HG02798 (cell line): Measurements from ENCODE around the gene PLA2G5.
"Not testable (repeated sequence)": the region's sequence is repeated elsewhere in the genome, so short reads cannot be mapped to it uniquely, and the experiment has no call there.

Source experiments
- ATAC-seq: cut with Tn5 transposase; IDR thresholded peaks from one replicate; pipeline ENCODE4 v1.9.1; 2021; ENCODE audit warnings: mild to moderate bottlenecking; ENCODE audit not compliant: unreplicated experiment, poor library complexity

Gene PLA2G5, protein sequence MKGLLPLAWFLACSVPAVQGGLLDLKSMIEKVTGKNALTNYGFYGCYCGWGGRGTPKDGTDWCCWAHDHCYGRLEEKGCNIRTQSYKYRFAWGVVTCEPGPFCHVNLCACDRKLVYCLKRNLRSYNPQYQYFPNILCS

DNA sequence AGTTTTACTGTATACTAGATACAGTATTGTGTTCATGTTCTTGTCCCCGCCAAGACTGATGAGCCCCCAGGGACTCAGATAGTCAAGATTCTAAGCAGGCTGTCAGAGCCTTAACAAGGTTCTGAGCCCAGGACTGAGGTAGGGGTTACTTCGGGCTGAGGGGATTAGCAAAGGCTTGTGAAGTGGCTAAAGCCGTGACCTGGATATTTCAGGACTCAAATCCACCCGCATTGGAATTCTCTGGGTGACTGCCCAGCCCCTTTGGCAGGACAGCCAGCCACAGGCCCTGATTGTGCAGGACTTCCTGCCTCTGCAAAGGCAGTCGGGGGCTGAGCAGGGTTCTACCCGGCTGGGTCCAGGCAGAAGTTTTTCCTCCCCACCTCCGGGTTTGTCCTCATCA is at the start of gene PLA2G5:
TSS of gene PLA2G5 (plus strand) at position 321 of the 400 bp plus-strand sequence. CDS start 14,637 bp downstream, outside the sequence.
- ATAC-seq = no peak

DNA sequence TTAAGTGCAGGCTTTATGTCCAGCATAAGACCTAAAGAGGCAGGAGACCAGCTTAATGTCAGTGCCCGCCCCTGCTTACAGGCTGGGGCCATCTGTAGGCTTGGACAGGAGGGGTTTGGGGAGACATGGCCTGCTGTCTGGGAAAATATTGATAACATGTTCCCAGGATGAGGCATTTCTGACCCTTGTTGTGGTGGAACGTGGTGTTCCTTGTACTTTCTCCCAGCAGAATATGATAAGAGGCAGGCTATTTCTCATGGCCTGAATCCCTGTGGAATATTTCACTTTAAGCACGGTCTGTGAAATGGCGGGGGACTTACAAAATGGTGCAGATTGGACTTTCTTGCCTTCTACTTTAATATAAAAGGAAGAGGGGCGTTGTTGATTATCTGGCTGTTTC is 41.9 kb upstream of the PLA2G5 start:
- no peak for ATAC-seq

DNA sequence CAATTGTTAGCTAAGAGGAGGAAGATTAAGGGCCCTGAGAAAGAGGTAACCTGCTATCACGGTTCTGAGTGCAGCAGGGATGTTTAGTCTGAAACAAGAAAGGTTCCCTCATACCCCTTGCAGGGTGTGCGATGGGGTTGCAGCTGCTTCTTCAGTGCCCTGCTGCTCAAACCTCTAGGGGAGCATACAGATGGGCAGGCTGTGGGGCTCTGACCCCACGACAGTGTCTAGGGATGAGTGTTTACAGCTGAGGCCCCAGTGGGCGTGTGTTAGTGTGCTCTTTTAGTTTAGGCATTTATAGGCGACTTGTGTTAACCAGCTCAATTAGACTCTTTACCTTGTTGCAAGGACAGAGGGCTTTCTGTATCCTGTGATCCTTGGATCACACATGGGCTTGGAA is 41.3 kb upstream of the PLA2G5 start:
- no peak for ATAC-seq

DNA sequence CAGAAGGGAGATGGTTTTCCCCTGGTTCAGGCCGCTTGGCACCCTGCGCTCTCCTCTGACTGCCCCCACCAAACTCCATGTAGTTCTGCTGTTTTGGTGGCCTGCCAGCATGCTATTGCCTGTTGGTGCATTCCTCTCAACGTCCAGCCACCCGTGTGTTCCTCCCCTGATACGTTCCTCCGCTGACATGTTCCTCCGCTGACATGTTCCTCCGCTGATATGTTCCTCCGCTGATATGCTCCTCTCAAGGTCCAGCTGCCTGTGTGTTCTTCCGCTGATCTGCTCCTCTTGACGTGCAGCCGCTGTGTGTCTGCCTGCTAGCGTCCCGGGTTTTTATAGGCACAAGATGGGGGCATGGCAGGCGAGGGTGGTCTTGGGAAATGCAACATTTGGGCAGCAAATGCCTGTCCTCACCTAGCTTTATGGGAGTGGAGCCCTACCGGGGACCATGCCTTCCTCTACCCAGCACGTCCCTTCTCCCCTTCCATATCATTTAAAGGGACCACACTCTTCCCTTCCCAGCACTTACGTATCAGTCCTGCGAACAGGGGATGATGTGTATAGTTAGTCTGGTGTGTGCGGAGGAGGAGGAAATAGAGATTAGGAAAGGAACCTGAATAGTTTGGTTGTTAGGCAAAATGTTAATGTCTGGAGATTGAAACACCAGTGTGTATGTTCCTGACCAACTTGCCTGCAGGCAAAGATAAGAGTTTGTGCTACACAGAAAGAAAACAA is 40.6 kb upstream of the PLA2G5 start:
- ATAC-seq = no peak

DNA sequence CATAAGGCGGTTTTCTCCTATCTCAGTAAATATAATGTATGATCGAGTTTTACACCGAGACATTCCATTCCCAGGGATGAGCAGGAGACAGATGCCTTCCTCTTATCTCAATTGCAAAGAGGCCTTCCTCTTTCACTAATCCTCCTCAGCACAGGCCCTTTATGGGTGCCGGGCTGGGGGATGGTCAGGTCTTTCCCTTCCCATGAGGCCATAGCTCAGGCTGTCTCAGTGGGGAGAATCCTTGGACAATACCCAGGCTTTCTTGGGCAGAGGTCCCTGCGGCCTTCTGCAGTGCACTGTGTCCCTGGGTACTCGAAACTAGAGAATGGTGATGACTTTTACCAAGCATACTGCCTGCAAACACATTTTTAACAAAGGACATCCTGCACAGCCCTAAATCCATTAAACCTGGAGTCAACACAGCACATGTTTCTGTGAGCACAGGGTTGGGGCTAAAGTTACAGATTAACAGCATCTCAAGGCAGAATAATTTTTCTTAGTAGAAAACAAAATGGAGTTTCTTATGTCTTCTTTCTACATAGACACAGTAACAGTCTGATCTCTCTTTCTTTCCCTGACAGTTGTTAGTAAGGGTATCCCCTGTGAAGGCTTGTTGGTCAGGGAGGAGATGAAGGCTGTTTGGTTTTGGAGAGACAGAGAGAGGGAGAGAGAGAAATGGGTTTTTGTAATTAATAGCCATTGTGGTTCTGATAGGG is 39.4 kb upstream of the PLA2G5 start:
- not testable (repeated sequence) for ATAC-seq

DNA sequence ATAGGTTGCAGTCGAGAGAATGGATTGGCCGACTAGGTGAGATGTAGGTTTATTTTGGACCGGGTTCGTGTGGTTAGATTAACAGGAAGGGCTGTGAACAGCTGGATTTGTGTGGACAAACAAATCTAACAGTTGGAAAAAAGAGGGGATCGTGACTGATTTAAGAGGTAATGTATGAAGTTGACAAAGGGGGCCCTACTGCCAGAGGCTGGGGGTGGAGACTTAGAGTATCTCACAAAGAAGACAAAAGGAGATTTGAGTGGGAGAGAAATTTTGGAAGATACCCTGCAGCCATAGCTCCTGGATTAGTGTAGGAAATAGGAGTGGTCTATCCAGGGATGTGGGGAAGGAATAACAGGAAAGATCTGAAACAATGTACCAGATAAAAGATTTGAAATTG is 38.8 kb upstream of the PLA2G5 start:
- ATAC-seq = no peak

DNA sequence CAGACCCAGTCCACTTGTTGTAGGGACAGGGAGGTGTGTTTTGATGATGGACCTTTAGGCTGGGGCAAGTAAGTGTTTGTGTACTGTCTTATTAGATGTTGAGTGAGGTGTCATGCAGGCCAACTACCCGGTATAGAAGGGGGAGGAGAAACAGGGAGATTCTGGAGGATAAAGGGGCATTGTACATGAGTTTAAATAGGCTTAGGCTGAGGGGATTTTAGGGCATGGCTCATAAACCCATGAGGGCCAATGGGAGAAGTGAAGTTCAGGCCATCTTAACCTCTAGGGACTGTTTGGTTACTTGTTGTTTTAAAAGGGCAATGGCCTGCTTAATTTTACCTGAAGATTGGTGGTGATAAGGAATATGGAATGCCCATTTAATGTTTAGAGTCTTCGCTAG is 38.2 kb upstream of the PLA2G5 start:
- no peak for ATAC-seq

DNA sequence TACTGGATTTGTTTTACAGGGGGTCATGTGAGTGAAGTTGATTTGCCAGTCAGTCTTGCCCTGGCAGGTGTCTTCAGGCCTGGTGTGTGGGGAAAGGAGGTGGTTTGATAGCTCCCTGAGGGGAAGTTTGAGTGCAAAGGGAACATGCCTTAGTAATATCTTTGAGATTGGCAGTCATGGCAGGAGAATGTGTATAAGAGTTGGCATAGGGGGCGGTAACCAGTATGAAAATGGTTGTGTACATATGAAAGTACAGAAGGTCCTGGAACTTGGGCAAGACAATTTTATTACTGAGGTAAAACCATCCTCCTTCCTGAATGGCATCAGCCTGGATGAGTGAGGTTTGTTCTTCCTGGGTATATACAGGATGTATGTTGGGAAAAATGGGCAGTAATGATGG is 37.6 kb upstream of the PLA2G5 start:
- no peak for ATAC-seq

DNA sequence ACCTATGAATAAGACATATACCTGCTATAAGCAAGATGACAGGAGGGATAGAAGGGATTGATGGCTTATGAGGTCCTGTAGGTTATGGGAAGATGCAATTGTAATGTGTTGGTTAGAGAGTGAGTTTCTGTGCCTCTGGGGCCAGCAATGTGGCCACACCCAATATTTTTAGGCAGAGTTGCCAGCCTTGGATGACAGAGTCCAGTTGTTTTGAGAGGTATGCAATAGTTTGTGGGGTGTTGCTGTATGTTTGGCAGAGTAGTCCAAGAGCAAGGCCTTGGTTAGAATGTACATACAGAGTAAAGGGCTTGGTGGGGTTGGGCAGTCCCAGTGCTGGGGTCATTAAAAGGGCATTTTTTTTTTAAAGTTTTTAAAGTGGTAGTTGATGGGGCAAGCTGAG is 36.6 kb upstream of the PLA2G5 start:
- no peak for ATAC-seq

DNA sequence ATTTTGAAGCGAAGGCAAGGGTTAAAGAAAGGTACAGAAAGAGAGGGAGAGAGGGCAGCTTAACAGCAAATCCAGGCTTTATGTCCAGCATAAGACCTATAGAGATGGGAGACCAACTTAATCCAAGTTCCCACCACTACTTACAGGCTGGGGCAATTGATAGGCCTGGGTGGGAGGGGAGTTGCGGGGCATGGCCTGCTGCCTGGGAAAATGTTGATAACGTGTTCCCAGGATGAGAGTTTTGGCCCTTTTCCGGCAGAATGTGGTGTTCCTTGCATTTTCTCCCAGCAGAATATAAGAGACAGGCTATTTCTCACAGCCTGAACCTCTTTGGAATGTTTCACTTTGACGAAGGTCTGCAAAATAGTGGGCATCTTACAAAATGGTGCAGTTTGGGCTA is 34.9 kb upstream of the PLA2G5 start:
- no peak for ATAC-seq

DNA sequence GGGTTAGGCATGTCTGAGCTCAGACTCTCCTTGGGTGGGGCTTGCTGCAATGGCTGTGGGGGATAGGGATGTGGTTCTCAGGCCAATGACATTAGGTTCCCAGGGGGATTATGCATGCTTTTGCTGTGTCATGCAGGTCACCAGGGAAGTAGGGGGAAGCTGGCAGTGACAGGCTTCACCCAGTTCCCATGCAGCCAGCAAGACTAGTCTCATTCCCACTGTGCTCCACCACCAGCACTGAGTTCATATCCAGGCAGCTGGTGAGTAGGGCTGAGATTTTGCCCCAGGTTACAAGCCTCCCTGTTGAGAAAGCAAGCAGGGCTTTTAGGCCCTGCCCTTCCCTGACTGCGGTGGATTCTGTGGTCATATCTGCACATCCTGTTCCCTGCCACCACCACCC is 32.1 kb upstream of the PLA2G5 start:
- no peak for ATAC-seq

DNA sequence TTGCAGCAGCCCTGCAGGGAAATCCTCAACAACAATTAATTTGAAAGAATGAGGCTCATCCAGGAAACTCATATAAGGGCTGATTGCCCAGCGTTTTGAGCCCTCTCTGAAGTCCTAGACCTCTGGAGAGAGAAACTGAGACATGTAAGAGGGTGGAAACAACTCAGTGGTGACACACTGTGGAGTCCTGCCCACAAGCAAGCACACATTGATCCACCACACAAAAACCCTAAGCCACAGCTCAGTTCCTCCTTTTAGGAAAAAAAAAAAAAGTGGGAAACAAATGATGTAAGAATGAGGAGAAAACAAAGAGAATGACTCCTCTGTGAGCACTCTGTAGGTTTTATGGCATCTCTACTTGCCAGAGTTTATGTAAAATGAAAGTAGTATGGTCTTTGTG is 22.9 kb upstream of the PLA2G5 start:
- no peak for ATAC-seq

DNA sequence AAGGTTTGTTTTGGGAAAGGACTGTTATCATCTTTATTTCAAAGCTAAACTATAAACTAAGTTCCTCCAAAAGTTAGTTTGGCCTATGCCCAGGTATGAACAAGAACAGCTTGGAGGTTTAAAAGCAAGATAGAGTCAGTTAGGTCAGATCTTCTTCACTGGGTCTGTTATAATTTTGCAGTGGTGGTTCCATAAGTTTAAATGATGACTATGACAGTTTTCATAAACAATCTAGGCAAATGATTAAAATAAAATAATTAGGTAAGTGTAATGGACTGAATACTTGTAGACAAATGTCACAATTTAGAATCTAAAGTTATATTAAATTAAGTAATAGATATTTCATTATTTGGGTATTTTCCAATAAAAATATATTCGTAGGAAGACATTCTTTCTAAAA is 21.4 kb upstream of the PLA2G5 start:
- no peak for ATAC-seq

DNA sequence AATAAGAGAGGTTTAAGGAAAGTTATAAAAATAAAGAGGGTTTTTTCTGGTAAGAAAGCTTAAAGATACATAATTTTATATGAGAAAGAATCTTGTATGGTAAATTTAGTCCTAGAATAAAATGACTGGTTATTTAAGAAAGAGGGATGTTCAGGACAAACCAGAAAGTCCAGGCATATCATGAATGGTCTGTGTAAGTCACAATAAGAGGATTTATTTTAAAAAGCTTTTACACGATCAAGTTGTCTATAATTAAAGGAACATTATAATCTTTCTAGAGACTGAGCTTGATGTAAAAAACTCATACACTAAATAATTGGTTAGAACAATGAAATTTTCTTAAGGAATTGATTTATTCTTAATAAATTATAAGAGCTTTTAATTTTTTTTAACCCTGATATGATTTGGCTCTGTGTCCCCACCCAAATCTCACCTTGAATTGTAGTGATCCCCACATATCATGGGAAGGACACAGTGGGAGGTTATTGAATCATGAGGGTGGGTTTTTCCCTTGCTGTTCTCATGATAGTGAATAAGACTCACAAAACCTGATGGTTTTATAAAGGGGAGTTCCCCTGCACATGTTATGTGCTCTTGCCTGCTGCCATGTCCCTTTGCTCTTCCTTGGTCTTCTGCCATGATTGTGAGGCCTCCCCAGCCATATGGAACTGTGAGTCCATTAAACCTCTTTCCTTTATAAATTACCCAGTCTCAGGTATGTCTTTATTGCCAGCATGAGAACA is 20.8 kb upstream of the PLA2G5 start:
- ATAC-seq = not testable (repeated sequence)

DNA sequence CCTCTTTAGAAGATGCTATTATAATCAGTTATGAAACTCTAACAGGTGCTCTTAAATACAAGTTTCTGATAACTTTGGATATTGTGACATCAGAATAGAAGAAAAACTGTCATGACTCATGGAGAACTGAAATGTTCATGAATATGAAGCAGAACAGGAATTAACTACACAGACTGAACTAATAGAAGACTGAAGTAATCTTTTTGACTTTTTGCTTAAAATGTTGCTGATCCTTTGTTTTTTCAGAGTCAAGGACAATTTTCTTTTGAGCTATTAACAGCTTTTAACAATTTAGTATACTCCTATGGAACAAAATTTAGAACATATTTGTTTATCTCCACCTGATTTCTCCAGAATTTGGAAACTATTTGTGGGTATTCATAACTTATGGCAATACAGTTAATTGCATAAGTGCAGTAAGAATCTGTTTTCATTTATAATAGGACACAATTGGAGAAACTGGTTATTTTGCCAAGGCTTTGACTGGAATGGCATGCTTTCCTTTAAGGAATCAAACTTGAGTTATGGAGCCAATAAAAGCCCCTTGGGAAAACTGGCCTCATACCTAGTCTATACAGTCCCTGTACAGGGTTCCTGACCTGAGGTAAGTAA is 18.7 kb upstream of the PLA2G5 start:
- no peak for ATAC-seq

DNA sequence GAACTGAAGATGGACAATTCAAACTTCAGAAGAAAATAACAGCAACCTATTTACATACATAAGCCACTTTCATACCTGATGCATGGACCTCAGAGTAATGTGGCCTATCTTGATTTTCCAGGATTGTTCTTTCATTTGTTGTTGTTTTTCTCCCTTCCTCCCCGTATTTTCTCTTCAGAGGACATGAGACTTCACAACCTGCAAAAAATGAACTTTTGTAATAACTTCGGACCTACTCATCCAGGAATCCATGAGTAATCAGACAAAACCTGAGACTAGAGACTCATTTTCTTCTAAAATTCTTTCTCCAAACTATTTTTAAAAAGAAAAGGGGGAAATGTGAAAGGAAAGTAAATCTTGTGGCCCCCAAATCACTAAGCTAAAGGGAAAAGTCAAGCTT is 17.6 kb upstream of the PLA2G5 start:
- ATAC-seq = no peak

DNA sequence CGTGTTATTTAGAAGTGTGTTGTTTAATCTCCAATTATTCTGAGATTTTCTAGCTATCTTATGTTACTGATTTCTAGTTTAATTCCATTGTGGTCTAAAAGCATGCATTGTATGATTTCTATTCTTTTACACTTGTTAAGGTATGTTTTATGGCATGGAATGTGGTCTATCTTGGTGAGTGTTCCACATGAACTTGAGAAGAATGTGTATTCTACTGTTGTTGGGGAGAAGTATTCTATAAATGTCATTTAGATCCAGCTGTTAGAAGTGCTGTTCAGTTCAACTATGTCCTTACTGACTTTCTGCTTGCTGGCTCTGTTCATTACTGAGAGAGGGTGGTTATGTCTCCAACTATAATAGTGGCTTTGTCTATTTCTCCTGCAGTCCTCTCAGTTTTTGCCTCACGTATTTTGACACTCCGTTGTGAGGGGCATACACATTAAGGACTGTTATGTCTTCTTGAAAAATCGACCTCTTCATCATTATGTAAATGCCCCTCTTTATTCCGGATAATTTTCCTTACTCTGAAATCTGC is 12.0 kb upstream of the PLA2G5 start:
- ATAC-seq = no peak

DNA sequence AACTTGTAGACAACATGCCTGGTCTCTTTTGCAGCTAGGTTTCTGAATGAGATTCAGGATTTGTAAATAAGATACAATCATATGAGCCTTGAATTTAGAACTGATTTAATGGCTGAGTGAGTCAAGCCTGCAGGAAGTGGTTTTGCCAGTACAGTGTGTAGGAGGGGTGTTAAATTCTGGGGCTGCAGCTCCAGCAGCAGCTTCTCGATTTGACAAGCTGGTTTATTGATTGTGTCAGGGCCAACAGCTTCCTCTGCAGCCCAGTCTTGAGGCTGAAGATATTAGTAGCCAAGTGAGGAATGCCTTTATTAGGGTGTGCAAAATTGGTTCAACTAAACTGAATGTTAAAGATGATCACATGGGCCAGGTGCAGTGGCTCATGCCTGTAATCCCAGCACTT is 11.5 kb upstream of the PLA2G5 start:
- ATAC-seq = no peak

DNA sequence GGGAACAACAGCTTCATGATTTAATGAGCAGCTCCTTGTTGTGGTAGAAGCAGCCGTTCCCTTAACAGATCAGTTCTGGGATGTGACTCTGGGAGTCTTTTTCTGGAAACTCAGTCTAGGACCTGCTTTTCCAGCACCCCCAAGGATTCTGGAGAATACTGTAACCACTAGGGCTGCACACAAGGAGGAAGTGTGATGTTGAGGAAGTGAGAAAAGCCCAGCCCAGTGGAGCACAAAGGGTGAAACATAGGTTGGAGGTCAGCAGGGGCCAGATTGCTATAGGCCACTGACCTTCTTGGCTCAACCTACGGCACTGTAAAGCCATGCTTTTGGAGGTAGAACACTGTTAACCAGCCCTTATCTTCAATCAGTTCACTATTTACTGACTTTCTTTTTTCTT is 10.1 kb upstream of the PLA2G5 start:
- no peak for ATAC-seq

DNA sequence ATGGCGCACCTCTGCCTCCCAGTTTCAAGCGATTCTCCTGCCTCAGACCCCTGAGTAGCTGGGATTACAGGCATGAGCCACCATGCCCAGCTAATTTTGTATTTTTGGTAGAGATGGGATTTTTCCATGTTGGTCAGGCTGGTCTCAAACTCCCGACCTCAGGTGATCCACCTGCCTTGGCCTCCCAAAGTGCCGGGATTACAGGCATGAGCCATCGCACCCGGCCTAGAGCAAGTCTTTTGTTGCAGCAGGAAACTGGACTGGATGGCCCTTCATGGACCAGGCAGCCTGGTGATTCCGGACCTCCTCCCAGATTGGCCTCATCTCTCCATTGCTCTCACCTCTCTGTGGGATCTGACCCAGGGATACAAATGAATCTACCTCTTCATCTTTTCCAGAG is 9.2 kb upstream of the PLA2G5 start:
- ATAC-seq = not testable (repeated sequence)
